Osteocyte (in vitro differentiated cells): Measurements from ENCODE around the gene TERT. TPM values are rescaled to one million over a fixed set of nuclear protein-coding genes. Genes with fewer than 3 reads are reported as not detected.

Experiments used
- DNase-seq: peaks from one replicate; pipeline ENCODE4 v3.0.0; 2021; ENCODE audit warnings: mixed read lengths; ENCODE audit not compliant: unreplicated experiment; ENCODE audit errors: extremely low spot score
- H3K27ac Mint-ChIP-seq: one replicate; pipeline ENCODE4 v1.8.0; 2021; ENCODE audit warnings: mild to moderate bottlenecking, mixed read lengths; ENCODE audit not compliant: unreplicated experiment
- H3K27me3 Mint-ChIP-seq: one replicate; pipeline ENCODE4 v1.8.0; 2021; ENCODE audit warnings: mixed read lengths; ENCODE audit not compliant: unreplicated experiment
- H3K36me3 Mint-ChIP-seq: one replicate; pipeline ENCODE4 v1.8.0; 2021; ENCODE audit warnings: mixed read lengths; ENCODE audit not compliant: unreplicated experiment
- H3K4me1 Mint-ChIP-seq: one replicate; pipeline ENCODE4 v1.8.0; 2021; ENCODE audit warnings: mixed read lengths; ENCODE audit not compliant: unreplicated experiment
- H3K4me3 Mint-ChIP-seq: one replicate; pipeline ENCODE4 v1.8.0; 2021; ENCODE audit warnings: mild to moderate bottlenecking, moderate library complexity, mixed read lengths; ENCODE audit not compliant: unreplicated experiment
- H3K9me3 Mint-ChIP-seq: one replicate; pipeline ENCODE4 v1.8.0; 2021; ENCODE audit warnings: mixed read lengths; ENCODE audit not compliant: unreplicated experiment
- CTCF ChIP-seq: fragments of 200-600 bp; sonication (generic); IDR thresholded peaks from 2 replicates; pipeline ENCODE4 v1.5.0; 2021; ENCODE audit warnings: antibody characterized with exemption, mild to moderate bottlenecking, moderate library complexity
- total RNA-seq: library from RNA; stranded (reverse); gene quantifications from 2 replicates; pipeline ENCODE4 v1.2.1, GENCODE V29; 2021

Gene TERT
- total RNA-seq, 1 donor from 2014 or later = not detected

- no peak for DNase-seq
- Mint-ChIP-seq H3K36me3 (no peaks in the 10 kb centered on the region), H3K9me3 (no peaks in the 10 kb centered on the region), H3K27me3 (no peaks in the 10 kb centered on the region), H3K4me3 (no peak overlapping the region), H3K4me1 (no peaks in the 10 kb centered on the region), H3K27ac (no peak overlapping the region)
- no peak for TF ChIP-seq CTCF
Observed at GRCh38 chr5:1222621-1223277, 72.1 kb downstream of the TERT start.

GRCh38 chr5:1222147-1222546 lies 72.7 kb downstream of the TERT start:
- TF ChIP-seq CTCF = no peak
- no peaks in the 10 kb centered on the region for H3K27me3 Mint-ChIP-seq
- no peaks in the 10 kb centered on the region for H3K4me1 Mint-ChIP-seq
- no peak for DNase-seq
- no peak overlapping the region for H3K4me3 Mint-ChIP-seq
- H3K9me3 Mint-ChIP-seq = no peaks in the 10 kb centered on the region
- no peak overlapping the region for H3K27ac Mint-ChIP-seq
- no peaks in the 10 kb centered on the region for H3K36me3 Mint-ChIP-seq

GRCh38 chr5:1221721-1222120 lies 73.1 kb downstream of the TERT start:
- no peak for TF ChIP-seq CTCF
- DNase-seq = no peak
- Mint-ChIP-seq H3K4me1 (no peaks in the 10 kb centered on the region), H3K4me3 (no peak overlapping the region), H3K27me3 (no peaks in the 10 kb centered on the region), H3K36me3 (no peaks in the 10 kb centered on the region), H3K27ac (no peak overlapping the region), H3K9me3 (no peaks in the 10 kb centered on the region)

GRCh38 chr5:1220831-1221230 lies 74.0 kb downstream of the TERT start:
- H3K36me3 Mint-ChIP-seq = no peaks in the 10 kb centered on the region

GRCh38 chr5:1220351-1220750 lies 74.5 kb downstream of the TERT start:
- Mint-ChIP-seq H3K9me3 (no peaks in the 10 kb centered on the region), H3K27me3 (no peaks in the 10 kb centered on the region), H3K36me3 (no peaks in the 10 kb centered on the region), H3K4me3 (no peak overlapping the region), H3K4me1 (no peaks in the 10 kb centered on the region), H3K27ac (no peak overlapping the region)
- TF ChIP-seq CTCF = no peak
- no peak for DNase-seq

More at GRCh38 chr5:1220831-1221230, 74.0 kb downstream of the TERT start:
- Mint-ChIP-seq H3K4me1 (no peaks in the 10 kb centered on the region), H3K9me3 (no peaks in the 10 kb centered on the region), H3K4me3 (no peak overlapping the region), H3K27me3 (no peaks in the 10 kb centered on the region), H3K27ac (no peak overlapping the region)
- DNase-seq = no peak
- TF ChIP-seq CTCF = no peak
